Activated T-helper 1 cell treated with anti-CD3 and anti-CD28 coated beads, Interleukin-12 subunit alpha, Interleukin-12 subunit beta, Interleukin-2, Interleukin-4 antibody, amounts not matched to agents 30 ng/mL and 10 ng/mL and 1 ng/mL, durations not matched to agents 14 hours and 24 hours and 36 hours (primary cell): Measurements from ENCODE around the gene CSRP1. TPM values are rescaled to one million over a fixed set of nuclear protein-coding genes. Genes with fewer than 3 reads are reported as not detected.

Experiments
- DNase-seq: peaks from one replicate; pipeline ENCODE4 v3.0.0; 2021; ENCODE audit warnings: low spot score
- H3K27ac Mint-ChIP-seq: one replicate; pipeline ENCODE4 v1.8.0; 2021; ENCODE audit warnings: mild to moderate bottlenecking, mixed read lengths
- H3K27me3 Mint-ChIP-seq: one replicate; pipeline ENCODE4 v1.8.0; 2022; ENCODE audit warnings: mild to moderate bottlenecking, moderate library complexity, mixed read lengths; ENCODE audit not compliant: insufficient read depth
- H3K36me3 Mint-ChIP-seq: one replicate; pipeline ENCODE4 v1.8.0; 2021; ENCODE audit warnings: low read depth, mixed read lengths
- H3K4me1 Mint-ChIP-seq: one replicate; pipeline ENCODE4 v1.8.0; 2021; ENCODE audit warnings: low read depth, mixed read lengths
- H3K4me3 Mint-ChIP-seq: one replicate; pipeline ENCODE4 v1.8.0; 2021; ENCODE audit warnings: mild to moderate bottlenecking, moderate library complexity, mixed read lengths
- H3K9me3 Mint-ChIP-seq: one replicate; pipeline ENCODE4 v1.8.0; 2021; ENCODE audit warnings: mixed read lengths
- intact Hi-C: fragments of 100-400 bp; cut with micrococcal nuclease; formaldehyde crosslinking; loops from one replicate; pipeline ENCODE4 v1.15.1; 2024
- total RNA-seq: library from RNA; stranded (reverse); gene quantifications from 2 replicates; pipeline ENCODE4 v1.2.3, GENCODE V29; 2022

The CSRP1 gene
- total RNA-seq, 1 donor from 2014 or later = 66.0 TPM

GRCh38 chr1:201504799-201505502 lies 2.0 kb downstream of the CSRP1 start:
- peak overlapping the region; percentile 93 for H3K4me3 Mint-ChIP-seq
- no peak for DNase-seq
- peaks cover 3% of the 10 kb centered on the region for H3K36me3 Mint-ChIP-seq
- H3K9me3 Mint-ChIP-seq = no peaks in the 10 kb centered on the region
- intact Hi-C loops = no loop called here
- peak overlapping the region; percentile 64 for H3K27ac Mint-ChIP-seq
- no peaks in the 10 kb centered on the region for H3K27me3 Mint-ChIP-seq
- H3K4me1 Mint-ChIP-seq = peaks cover 49% of the 10 kb centered on the region

GRCh38 chr1:201504179-201504631 lies 2.7 kb downstream of the CSRP1 start:
- no peak overlapping the region for H3K4me3 Mint-ChIP-seq
- no peak for DNase-seq
- intact Hi-C loops = no loop called here
- no peaks in the 10 kb centered on the region for H3K27me3 Mint-ChIP-seq
- peaks cover 41% of the 10 kb centered on the region for H3K4me1 Mint-ChIP-seq
- H3K9me3 Mint-ChIP-seq = no peaks in the 10 kb centered on the region
- H3K36me3 Mint-ChIP-seq = peaks cover 5% of the 10 kb centered on the region
- H3K27ac Mint-ChIP-seq = no peak overlapping the region

- Mint-ChIP-seq H3K27me3 (no peaks in the 10 kb centered on the region), H3K36me3 (peaks cover 6% of the 10 kb centered on the region), H3K27ac (no peak overlapping the region), H3K4me1 (peaks cover 38% of the 10 kb centered on the region), H3K4me3 (no peak overlapping the region), H3K9me3 (no peaks in the 10 kb centered on the region)
- intact Hi-C loops = no loop called here
- DNase-seq = no peak
Measured at GRCh38 chr1:201503397-201504176, 3.3 kb downstream of the CSRP1 start.

GRCh38 chr1:201502511-201502857 lies 4.4 kb downstream of the CSRP1 start:
- H3K9me3 Mint-ChIP-seq = no peaks in the 10 kb centered on the region
- peaks cover 31% of the 10 kb centered on the region for H3K4me1 Mint-ChIP-seq
- peaks cover 6% of the 10 kb centered on the region for H3K36me3 Mint-ChIP-seq
- no peak overlapping the region for H3K4me3 Mint-ChIP-seq
- no peak overlapping the region for H3K27ac Mint-ChIP-seq
- intact Hi-C loops = no loop called here
- DNase-seq = no peak
- H3K27me3 Mint-ChIP-seq = no peaks in the 10 kb centered on the region

GRCh38 chr1:201501812-201502510 lies 5.0 kb downstream of the CSRP1 start:
- peaks cover 28% of the 10 kb centered on the region for H3K4me1 Mint-ChIP-seq
- H3K27ac Mint-ChIP-seq = no peak overlapping the region
- no peak for DNase-seq
- intact Hi-C loops = no loop called here
- H3K4me3 Mint-ChIP-seq = no peak overlapping the region
- no peaks in the 10 kb centered on the region for H3K27me3 Mint-ChIP-seq
- H3K9me3 Mint-ChIP-seq = no peaks in the 10 kb centered on the region
- peaks cover 6% of the 10 kb centered on the region for H3K36me3 Mint-ChIP-seq

- Mint-ChIP-seq H3K4me3 (no peak overlapping the region), H3K4me1 (peaks cover 23% of the 10 kb centered on the region), H3K27me3 (no peaks in the 10 kb centered on the region), H3K9me3 (no peaks in the 10 kb centered on the region), H3K36me3 (peaks cover 6% of the 10 kb centered on the region), H3K27ac (no peak overlapping the region)
- no peak for DNase-seq
- intact Hi-C loops = no loop called here
Measured at GRCh38 chr1:201501144-201501543, 5.8 kb downstream of the CSRP1 start.

GRCh38 chr1:201500670-201501120 lies 6.2 kb downstream of the CSRP1 start:
- Mint-ChIP-seq H3K36me3 (peaks cover 6% of the 10 kb centered on the region), H3K27me3 (no peaks in the 10 kb centered on the region), H3K27ac (no peak overlapping the region), H3K4me3 (no peak overlapping the region), H3K4me1 (peaks cover 19% of the 10 kb centered on the region), H3K9me3 (no peaks in the 10 kb centered on the region)
- DNase-seq = no peak
- intact Hi-C loops = no loop called here

- no peaks in the 10 kb centered on the region for H3K27me3 Mint-ChIP-seq
- intact Hi-C loops = no loop called here
- peaks cover 7% of the 10 kb centered on the region for H3K36me3 Mint-ChIP-seq
Measured at GRCh38 chr1:201499795-201500669, 6.9 kb downstream of the CSRP1 start.

GRCh38 chr1:201499191-201499590 lies 7.7 kb downstream of the CSRP1 start:
- intact Hi-C loops = no loop called here
- Mint-ChIP-seq H3K36me3 (peaks cover 13% of the 10 kb centered on the region), H3K4me1 (peaks cover 7% of the 10 kb centered on the region), H3K27me3 (no peaks in the 10 kb centered on the region), H3K27ac (no peak overlapping the region), H3K4me3 (no peak overlapping the region), H3K9me3 (no peaks in the 10 kb centered on the region)
- no peak for DNase-seq

More at GRCh38 chr1:201499795-201500669, 6.9 kb downstream of the CSRP1 start:
- no peak for DNase-seq
- Mint-ChIP-seq H3K9me3 (no peaks in the 10 kb centered on the region), H3K4me3 (no peak overlapping the region), H3K4me1 (peaks cover 12% of the 10 kb centered on the region), H3K27ac (no peak overlapping the region)

- Mint-ChIP-seq H3K27me3 (no peaks in the 10 kb centered on the region), H3K36me3 (peaks cover 17% of the 10 kb centered on the region), H3K4me1 (peaks cover 1% of the 10 kb centered on the region)
Measured at GRCh38 chr1:201498621-201499020, 8.3 kb downstream of the CSRP1 start.

GRCh38 chr1:201497935-201498509 lies 8.9 kb downstream of the CSRP1 start:
- H3K4me1 Mint-ChIP-seq = no peaks in the 10 kb centered on the region
- no peaks in the 10 kb centered on the region for H3K27me3 Mint-ChIP-seq
- no peak overlapping the region for H3K27ac Mint-ChIP-seq
- H3K9me3 Mint-ChIP-seq = no peaks in the 10 kb centered on the region
- intact Hi-C loops = no loop called here
- no peak overlapping the region for H3K4me3 Mint-ChIP-seq
- DNase-seq = no peak
- peaks cover 23% of the 10 kb centered on the region for H3K36me3 Mint-ChIP-seq

More at GRCh38 chr1:201498621-201499020, 8.3 kb downstream of the CSRP1 start:
- H3K4me3 Mint-ChIP-seq = no peak overlapping the region
- no peaks in the 10 kb centered on the region for H3K9me3 Mint-ChIP-seq
- DNase-seq = no peak
- intact Hi-C loops = no loop called here
- H3K27ac Mint-ChIP-seq = no peak overlapping the region

- Mint-ChIP-seq H3K4me1 (no peaks in the 10 kb centered on the region), H3K9me3 (no peaks in the 10 kb centered on the region), H3K27ac (no peak overlapping the region), H3K4me3 (no peak overlapping the region), H3K36me3 (peaks cover 23% of the 10 kb centered on the region), H3K27me3 (no peaks in the 10 kb centered on the region)
- intact Hi-C loops = no loop called here
- no peak for DNase-seq
Measured at GRCh38 chr1:201496296-201496690, 10.6 kb downstream of the CSRP1 start.
